ENCODE data around the gene DDX31. TPM values are rescaled to one million over a fixed set of nuclear protein-coding genes. Genes with fewer than 3 reads are reported as not detected.

The DDX31 gene
- polyA plus RNA-seq, 4 donors = 2.2 to 12.6 (median 4.9) TPM

GRCh38 chr9:132590037-132590317, 79.8 kb downstream of the DDX31 start:
- FAIRE-seq (no peak), DNase-seq (no peak)
- Histone ChIP-seq H3K4me1 (ENCODE audit: control insufficient read depth in 3 of 3, insufficient read depth in 2 of 3, low read depth in 1 of 3, low read length in 2 of 3) (no peaks in the 10 kb centered on the region), H3K36me3 (ENCODE audit: control insufficient read depth in 3 of 3, insufficient read depth in 2 of 3, low read depth in 1 of 3, low read length in 3 of 3) (peaks cover 0 to 12% (median 2%) of the 10 kb centered on the region in 3 donors), H3K9me3 (ENCODE audit: control insufficient read depth in 2 of 2, insufficient read depth in 1 of 2, low read depth in 1 of 2, low read length in 1 of 2) (peaks cover 0 to 3% of the 10 kb centered on the region in 2 donors), H3K27ac (ENCODE audit: low read depth in 1 of 3, low read length in 2 of 3) (no peak overlapping the region), H3K27me3 (ENCODE audit: control insufficient read depth in 3 of 3, insufficient read depth in 3 of 3, low read length in 3 of 3) (peaks cover 19 to 73% (median 54%) of the 10 kb centered on the region in 3 donors), H3K4me3 (ENCODE audit: low read depth in 1 of 3, low read length in 3 of 3) (no peak overlapping the region)
- 6 to 14% (median 11%) methylated on average over 15 to 17 of the region's 17 CpGs for WGBS, 3 donors

GRCh38 chr9:132589148-132590036, 80.4 kb downstream of the DDX31 start:
- no peaks in the 10 kb centered on the region for H3K4me1 ChIP-seq (ENCODE audit: control insufficient read depth in 3 of 3, insufficient read depth in 2 of 3, low read depth in 1 of 3, low read length in 2 of 3)
- peaks cover 0 to 6% (median 2%) of the 10 kb centered on the region in 3 donors for H3K36me3 ChIP-seq (ENCODE audit: control insufficient read depth in 3 of 3, insufficient read depth in 2 of 3, low read depth in 1 of 3, low read length in 3 of 3)
- H3K27ac ChIP-seq (ENCODE audit: low read depth in 1 of 3, low read length in 2 of 3) = no peak overlapping the region
- H3K4me3 ChIP-seq (ENCODE audit: low read depth in 1 of 3, low read length in 3 of 3) = no peak overlapping the region
- 3 to 7% (median 4%) methylated on average over 68 to 83 of the region's 83 CpGs for WGBS, 3 donors
- DNase-seq = peak in 1 of 2 donors; percentile 6
- no peak for FAIRE-seq
- H3K9me3 ChIP-seq (ENCODE audit: control insufficient read depth in 2 of 2, insufficient read depth in 1 of 2, low read depth in 1 of 2, low read length in 1 of 2) = peaks cover 0 to 3% of the 10 kb centered on the region in 2 donors
- H3K27me3 ChIP-seq (ENCODE audit: control insufficient read depth in 3 of 3, insufficient read depth in 3 of 3, low read length in 3 of 3) = peaks cover 19 to 79% (median 60%) of the 10 kb centered on the region in 3 donors

GRCh38 chr9:132588501-132589147, 81.2 kb downstream of the DDX31 start:
- DNase-seq = no peak
- H3K4me3 ChIP-seq (ENCODE audit: low read depth in 1 of 3, low read length in 3 of 3) = no peak overlapping the region
- peaks cover 19 to 86% (median 64%) of the 10 kb centered on the region in 3 donors for H3K27me3 ChIP-seq (ENCODE audit: control insufficient read depth in 3 of 3, insufficient read depth in 3 of 3, low read length in 3 of 3)
- H3K27ac ChIP-seq (ENCODE audit: low read depth in 1 of 3, low read length in 2 of 3) = no peak overlapping the region
- FAIRE-seq = no peak
- WGBS, 3 donors = 7 to 10% (median 9%) methylated on average over 28 of the region's 28 CpGs
- H3K4me1 ChIP-seq (ENCODE audit: control insufficient read depth in 3 of 3, insufficient read depth in 2 of 3, low read depth in 1 of 3, low read length in 2 of 3) = no peaks in the 10 kb centered on the region
- H3K36me3 ChIP-seq (ENCODE audit: control insufficient read depth in 3 of 3, insufficient read depth in 2 of 3, low read depth in 1 of 3, low read length in 3 of 3) = peaks cover 0 to 3% (median 0%) of the 10 kb centered on the region in 3 donors
- H3K9me3 ChIP-seq (ENCODE audit: control insufficient read depth in 2 of 2, insufficient read depth in 1 of 2, low read depth in 1 of 2, low read length in 1 of 2) = peaks cover 0 to 3% of the 10 kb centered on the region in 2 donors

GRCh38 chr9:132588098-132588497, 81.7 kb downstream of the DDX31 start:
- FAIRE-seq = no peak
- H3K27me3 ChIP-seq (ENCODE audit: control insufficient read depth in 3 of 3, insufficient read depth in 3 of 3, low read length in 3 of 3) = peaks cover 19 to 91% (median 69%) of the 10 kb centered on the region in 3 donors
- DNase-seq = no peak

GRCh38 chr9:132587592-132587955, 82.2 kb downstream of the DDX31 start:
- Histone ChIP-seq H3K4me3 (ENCODE audit: low read depth in 1 of 3, low read length in 3 of 3) (no peak overlapping the region), H3K9me3 (ENCODE audit: control insufficient read depth in 2 of 2, insufficient read depth in 1 of 2, low read depth in 1 of 2, low read length in 1 of 2) (peaks cover 0 to 3% of the 10 kb centered on the region in 2 donors), H3K27me3 (ENCODE audit: control insufficient read depth in 3 of 3, insufficient read depth in 3 of 3, low read length in 3 of 3) (peaks cover 25 to 95% (median 69%) of the 10 kb centered on the region in 3 donors), H3K27ac (ENCODE audit: low read depth in 1 of 3, low read length in 2 of 3) (no peak overlapping the region), H3K36me3 (ENCODE audit: control insufficient read depth in 3 of 3, insufficient read depth in 2 of 3, low read depth in 1 of 3, low read length in 3 of 3) (no peaks in the 10 kb centered on the region), H3K4me1 (ENCODE audit: control insufficient read depth in 3 of 3, insufficient read depth in 2 of 3, low read depth in 1 of 3, low read length in 2 of 3) (no peaks in the 10 kb centered on the region)
- FAIRE-seq (no peak), DNase-seq (no peak)
- 12 to 24% (median 19%) methylated on average over 6 of the region's 6 CpGs for WGBS, 3 donors

More at GRCh38 chr9:132588098-132588497, 81.7 kb downstream of the DDX31 start:
- 23 to 37% (median 35%) methylated on average over 12 of the region's 12 CpGs for WGBS, 3 donors
- H3K36me3 ChIP-seq (ENCODE audit: control insufficient read depth in 3 of 3, insufficient read depth in 2 of 3, low read depth in 1 of 3, low read length in 3 of 3) = no peaks in the 10 kb centered on the region
- no peak overlapping the region for H3K27ac ChIP-seq (ENCODE audit: low read depth in 1 of 3, low read length in 2 of 3)
- no peak overlapping the region for H3K4me3 ChIP-seq (ENCODE audit: low read depth in 1 of 3, low read length in 3 of 3)
- H3K9me3 ChIP-seq (ENCODE audit: control insufficient read depth in 2 of 2, insufficient read depth in 1 of 2, low read depth in 1 of 2, low read length in 1 of 2) = peaks cover 0 to 3% of the 10 kb centered on the region in 2 donors
- H3K4me1 ChIP-seq (ENCODE audit: control insufficient read depth in 3 of 3, insufficient read depth in 2 of 3, low read depth in 1 of 3, low read length in 2 of 3) = no peaks in the 10 kb centered on the region

GRCh38 chr9:132586830-132587591, 82.8 kb downstream of the DDX31 start:
- Histone ChIP-seq H3K4me1 (ENCODE audit: control insufficient read depth in 3 of 3, insufficient read depth in 2 of 3, low read depth in 1 of 3, low read length in 2 of 3) (no peaks in the 10 kb centered on the region), H3K9me3 (ENCODE audit: control insufficient read depth in 2 of 2, insufficient read depth in 1 of 2, low read depth in 1 of 2, low read length in 1 of 2) (peaks cover 0 to 3% of the 10 kb centered on the region in 2 donors), H3K27ac (ENCODE audit: low read depth in 1 of 3, low read length in 2 of 3) (no peak overlapping the region), H3K4me3 (ENCODE audit: low read depth in 1 of 3, low read length in 3 of 3) (no peak overlapping the region), H3K27me3 (ENCODE audit: control insufficient read depth in 3 of 3, insufficient read depth in 3 of 3, low read length in 3 of 3) (peaks cover 29 to 94% (median 64%) of the 10 kb centered on the region in 3 donors), H3K36me3 (ENCODE audit: control insufficient read depth in 3 of 3, insufficient read depth in 2 of 3, low read depth in 1 of 3, low read length in 3 of 3) (no peaks in the 10 kb centered on the region)
- DNase-seq = peak in 1 of 2 donors; percentile 20
- WGBS, 3 donors = 3 to 13% (median 12%) methylated on average over 73 to 74 of the region's 74 CpGs
- FAIRE-seq = no peak

- Histone ChIP-seq H3K27me3 (ENCODE audit: control insufficient read depth in 3 of 3, insufficient read depth in 3 of 3, low read length in 3 of 3) (peaks cover 29 to 94% (median 68%) of the 10 kb centered on the region in 3 donors), H3K4me1 (ENCODE audit: control insufficient read depth in 3 of 3, insufficient read depth in 2 of 3, low read depth in 1 of 3, low read length in 2 of 3) (peaks cover 0 to 5% (median 0%) of the 10 kb centered on the region in 3 donors), H3K9me3 (ENCODE audit: control insufficient read depth in 2 of 2, insufficient read depth in 1 of 2, low read depth in 1 of 2, low read length in 1 of 2) (peaks cover 0 to 3% of the 10 kb centered on the region in 2 donors), H3K27ac (ENCODE audit: low read depth in 1 of 3, low read length in 2 of 3) (no peak overlapping the region), H3K4me3 (ENCODE audit: low read depth in 1 of 3, low read length in 3 of 3) (no peak overlapping the region), H3K36me3 (ENCODE audit: control insufficient read depth in 3 of 3, insufficient read depth in 2 of 3, low read depth in 1 of 3, low read length in 3 of 3) (no peaks in the 10 kb centered on the region)
- WGBS, 3 donors = 6 to 12% (median 11%) methylated on average over 42 of the region's 42 CpGs
- FAIRE-seq = no peak
- DNase-seq = peak in 1 of 2 donors; percentile 16
Observed at GRCh38 chr9:132585954-132586829, 83.6 kb downstream of the DDX31 start.
